K562 (cell line): ENCODE measurements around the gene EML3. TPM values are rescaled to one million over a fixed set of nuclear protein-coding genes. Genes with fewer than 3 reads are reported as not detected.
A peak's percentile ranks its signal among the peaks of the same experiment; 100 is the strongest.

ENCODE experiments used
- ARNT ChIP-seq, 2 experiments: fragments of 450-650 bp; IDR thresholded peaks; 2 replicates each; pipeline ENCODE4 v1.6.1; 2016; ENCODE audit warnings: mild to moderate bottlenecking in 1 of 2
- CXXC5 ChIP-seq: fragments of 250-450 bp; sonication (Bioruptor Pico); IDR thresholded peaks from 2 replicates; pipeline ENCODE4 v1.8.0; 2022; ENCODE audit warnings: inconsistent platforms, mild to moderate bottlenecking, moderate library complexity
- E2F3 ChIP-seq: fragments of 250-450 bp; sonication (Bioruptor Pico); IDR thresholded peaks from 2 replicates; pipeline ENCODE4 v1.4.0; 2020; ENCODE audit warnings: mild to moderate bottlenecking
- EGR1 ChIP-seq: fragments of 450-650 bp; conservative IDR thresholded peaks from 2 replicates; pipeline ENCODE4 v1.6.1; 2017; ENCODE audit warnings: mild to moderate bottlenecking
- FOXP1 ChIP-seq: sonication (generic); formaldehyde crosslinking; IDR thresholded peaks from 2 replicates; pipeline ENCODE4 v1.8.0; 2022; ENCODE audit warnings: mild to moderate bottlenecking, missing genetic modification reagents
- HCFC1 ChIP-seq: IDR thresholded peaks from 2 replicates; pipeline ENCODE4 v1.6.1; 2012; ENCODE audit warnings: low read depth, low read length, improper control_type of control experiment
- HNRNPLL ChIP-seq: fragments of 200-400 bp; formaldehyde crosslinking; IDR thresholded peaks from 2 replicates; pipeline ENCODE4 v1.6.1; 2017; ENCODE audit warnings: low read length, low read depth, mild to moderate bottlenecking; ENCODE audit not compliant: poor library complexity, severe bottlenecking
- IRF2 ChIP-seq: sonication (generic); formaldehyde crosslinking; IDR thresholded peaks from 2 replicates; pipeline ENCODE4 v1.8.1; 2022; ENCODE audit warnings: mild to moderate bottlenecking, missing genetic modification reagents
- MAX ChIP-seq: sonication (generic); formaldehyde crosslinking; IDR thresholded peaks from 2 replicates; pipeline ENCODE4 v1.9.0; 2022; ENCODE audit warnings: mild to moderate bottlenecking, missing genetic modification reagents
- NCOA1 ChIP-seq: fragments of 450-650 bp; IDR thresholded peaks from 2 replicates; pipeline ENCODE4 v1.6.1; 2016; ENCODE audit warnings: low read depth
- NCOA6 ChIP-seq: fragments of 450-650 bp; IDR thresholded peaks from 2 replicates; pipeline ENCODE4 v1.6.1; 2017; ENCODE audit warnings: mild to moderate bottlenecking
- NR1H2 ChIP-seq: sonication (generic); formaldehyde crosslinking; IDR thresholded peaks from 2 replicates; pipeline ENCODE4 v1.4.0; 2020; ENCODE audit warnings: mild to moderate bottlenecking, missing genetic modification reagents
- POLR2A ChIP-seq: fragments of 450-650 bp; conservative IDR thresholded peaks from 2 replicates; pipeline ENCODE4 v1.6.1; 2016
- RB1 ChIP-seq: fragments of 450-650 bp; IDR thresholded peaks from 2 replicates; pipeline ENCODE4 v1.6.1; 2017; ENCODE audit warnings: low read depth, mild to moderate bottlenecking
- TAF1 ChIP-seq: IDR thresholded peaks from 2 replicates; pipeline ENCODE4 v1.6.1; 2011; ENCODE audit warnings: mild to moderate bottlenecking, low read length, moderate library complexity; ENCODE audit not compliant: insufficient read depth, control insufficient read depth, severe bottlenecking; ENCODE audit errors: extremely low read depth
- TBP ChIP-seq: optimal IDR thresholded peaks from 2 replicates; pipeline ENCODE3; 2011; ENCODE audit warnings: low read depth, low read length, improper control_type of control experiment
- XRCC5 ChIP-seq: fragments of 200-400 bp; formaldehyde crosslinking; IDR thresholded peaks from 2 replicates; pipeline ENCODE4 v1.6.1; 2017; ENCODE audit warnings: low read depth, mild to moderate bottlenecking, low read length
- ZNF764 ChIP-seq: fragments of 250-450 bp; sonication (Bioruptor Pico); IDR thresholded peaks from 2 replicates; pipeline ENCODE4 v1.4.0; 2020; ENCODE audit warnings: low read depth, mild to moderate bottlenecking, moderate library complexity
- polyA plus RNA-seq, 8 experiments: library from polyadenylated mRNA; depleted of rRNA in 4 of 8; stranded (reverse) in 5 of 8; unstranded in 3 of 8; fragments of >200 nt; fragmentation: Nextera tagmentation in 2 of 8; fragmentation: Illumina TruSeq in 1 of 8; extraction: Ambion mirVana in 2 of 8; extraction: Trizol in 1 of 8; gene quantifications; 2 replicates each; pipeline versions ENCODE4 v1.2.1 to v1.2.3, GENCODE V29; 2011 to 2014; ENCODE audit warnings: inconsistent platforms in 1 of 8, missing spikeins in 1 of 8
- total RNA-seq, 7 experiments: library from RNA; depleted of rRNA in 6 of 7; stranded (reverse); fragments of >200 nt in 6 of 7; fragmentation: Illumina TruSeq in 2 of 7; extraction: Trizol in 2 of 7; gene quantifications; 2 replicates each; pipeline versions ENCODE4 v1.2.1 to v1.2.3, GENCODE V29; 2011 to 2021; ENCODE audit warnings: low replicate concordance in 1 of 7
- TF ChIP-seq, protein P1 (sequence below): sonication (generic); formaldehyde crosslinking; IDR thresholded peaks from 2 replicates; pipeline ENCODE4 v1.8.1; 2023; ENCODE audit warnings: mild to moderate bottlenecking, missing genetic modification reagents
- TF ChIP-seq, protein P2 (sequence below), 2 experiments: fragments of 450-650 bp; IDR thresholded peaks; 2 replicates each; pipeline ENCODE4 v1.6.1; 2018; ENCODE audit warnings: mild to moderate bottlenecking in 2 of 2, low read depth in 1 of 2; ENCODE audit not compliant: partially characterized antibody in 2 of 2

EML3 gene
- total and polyA plus RNA-seq, 9 of the 15 experiments (the other 6 are each of a cell fraction or from before 2014, with no cell fraction given): 0.32 to 90.5 (median 26.4) TPM

- 0 out of 2 replicates have a peak, but pooled peaks have one; percentile 29 for TF ChIP-seq ZNF764
- 0 out of 4 replicates have a peak, but pooled peaks of 1 of the 2 experiments have one; percentile 22 for TF ChIP-seq ARNT (IDR thresholded peaks at IDR 0.05)
- TF ChIP-seq POLR2A: 0 out of 2 replicates have a peak, but pooled peaks have one; percentile 31
- TF ChIP-seq IRF2 (CRISPR knock-in tag): no peak
- TF ChIP-seq NR1H2 (CRISPR knock-in tag): no peak
- no peak; the same call in 1 of the 2 replicates for TF ChIP-seq RB1
- peak; percentile 31 for TF ChIP-seq TBP
- TF ChIP-seq NCOA1: no peak; the same call in 1 of the 2 replicates
- peak; percentile 77 for TF ChIP-seq CXXC5 (CRISPR knock-in tag)
- no peak for TF ChIP-seq HCFC1
- TF ChIP-seq NCOA6: peak; percentile 43; the same call in 1 of the 2 replicates
- peak; percentile 81; the same call in 1 of the 2 replicates for TF ChIP-seq E2F3 (CRISPR knock-in tag)
- TF ChIP-seq, protein P1, sequence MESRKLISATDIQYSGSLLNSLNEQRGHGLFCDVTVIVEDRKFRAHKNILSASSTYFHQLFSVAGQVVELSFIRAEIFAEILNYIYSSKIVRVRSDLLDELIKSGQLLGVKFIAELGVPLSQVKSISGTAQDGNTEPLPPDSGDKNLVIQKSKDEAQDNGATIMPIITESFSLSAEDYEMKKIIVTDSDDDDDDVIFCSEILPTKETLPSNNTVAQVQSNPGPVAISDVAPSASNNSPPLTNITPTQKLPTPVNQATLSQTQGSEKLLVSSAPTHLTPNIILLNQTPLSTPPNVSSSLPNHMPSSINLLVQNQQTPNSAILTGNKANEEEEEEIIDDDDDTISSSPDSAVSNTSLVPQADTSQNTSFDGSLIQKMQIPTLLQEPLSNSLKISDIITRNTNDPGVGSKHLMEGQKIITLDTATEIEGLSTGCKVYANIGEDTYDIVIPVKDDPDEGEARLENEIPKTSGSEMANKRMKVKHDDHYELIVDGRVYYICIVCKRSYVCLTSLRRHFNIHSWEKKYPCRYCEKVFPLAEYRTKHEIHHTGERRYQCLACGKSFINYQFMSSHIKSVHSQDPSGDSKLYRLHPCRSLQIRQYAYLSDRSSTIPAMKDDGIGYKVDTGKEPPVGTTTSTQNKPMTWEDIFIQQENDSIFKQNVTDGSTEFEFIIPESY (CRISPR knock-in tag): peak; percentile 98
- TF ChIP-seq MAX: peak; percentile 91
- TF ChIP-seq EGR1: peak; percentile 35
- peak; percentile 9; the same call in 1 of the 2 replicates for TF ChIP-seq XRCC5
- peak; percentile 64; the same call in 1 of the 2 replicates for TF ChIP-seq FOXP1 (CRISPR knock-in tag)
- TF ChIP-seq TAF1: peak; percentile 9
- TF ChIP-seq, protein P2, sequence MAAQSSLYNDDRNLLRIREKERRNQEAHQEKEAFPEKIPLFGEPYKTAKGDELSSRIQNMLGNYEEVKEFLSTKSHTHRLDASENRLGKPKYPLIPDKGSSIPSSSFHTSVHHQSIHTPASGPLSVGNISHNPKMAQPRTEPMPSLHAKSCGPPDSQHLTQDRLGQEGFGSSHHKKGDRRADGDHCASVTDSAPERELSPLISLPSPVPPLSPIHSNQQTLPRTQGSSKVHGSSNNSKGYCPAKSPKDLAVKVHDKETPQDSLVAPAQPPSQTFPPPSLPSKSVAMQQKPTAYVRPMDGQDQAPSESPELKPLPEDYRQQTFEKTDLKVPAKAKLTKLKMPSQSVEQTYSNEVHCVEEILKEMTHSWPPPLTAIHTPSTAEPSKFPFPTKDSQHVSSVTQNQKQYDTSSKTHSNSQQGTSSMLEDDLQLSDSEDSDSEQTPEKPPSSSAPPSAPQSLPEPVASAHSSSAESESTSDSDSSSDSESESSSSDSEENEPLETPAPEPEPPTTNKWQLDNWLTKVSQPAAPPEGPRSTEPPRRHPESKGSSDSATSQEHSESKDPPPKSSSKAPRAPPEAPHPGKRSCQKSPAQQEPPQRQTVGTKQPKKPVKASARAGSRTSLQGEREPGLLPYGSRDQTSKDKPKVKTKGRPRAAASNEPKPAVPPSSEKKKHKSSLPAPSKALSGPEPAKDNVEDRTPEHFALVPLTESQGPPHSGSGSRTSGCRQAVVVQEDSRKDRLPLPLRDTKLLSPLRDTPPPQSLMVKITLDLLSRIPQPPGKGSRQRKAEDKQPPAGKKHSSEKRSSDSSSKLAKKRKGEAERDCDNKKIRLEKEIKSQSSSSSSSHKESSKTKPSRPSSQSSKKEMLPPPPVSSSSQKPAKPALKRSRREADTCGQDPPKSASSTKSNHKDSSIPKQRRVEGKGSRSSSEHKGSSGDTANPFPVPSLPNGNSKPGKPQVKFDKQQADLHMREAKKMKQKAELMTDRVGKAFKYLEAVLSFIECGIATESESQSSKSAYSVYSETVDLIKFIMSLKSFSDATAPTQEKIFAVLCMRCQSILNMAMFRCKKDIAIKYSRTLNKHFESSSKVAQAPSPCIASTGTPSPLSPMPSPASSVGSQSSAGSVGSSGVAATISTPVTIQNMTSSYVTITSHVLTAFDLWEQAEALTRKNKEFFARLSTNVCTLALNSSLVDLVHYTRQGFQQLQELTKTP (IDR thresholded peaks at IDR 0.05; ENCODE audit: low read depth in 1 of 2, partially characterized antibody in 2 of 2): peak in 1 of 2 experiments; percentile 26
- TF ChIP-seq HNRNPLL: peak; percentile 36
Observed at GRCh38 chr11:62602141-62603071, 10.2 kb downstream of the EML3 start (continued).
